Measurements from ENCODE around the gene RHOG.
"Not testable (repeated sequence)": the region's sequence is repeated elsewhere in the genome, so short reads cannot be mapped to it uniquely, and the experiment has no call there.

Gene RHOG

DNA sequence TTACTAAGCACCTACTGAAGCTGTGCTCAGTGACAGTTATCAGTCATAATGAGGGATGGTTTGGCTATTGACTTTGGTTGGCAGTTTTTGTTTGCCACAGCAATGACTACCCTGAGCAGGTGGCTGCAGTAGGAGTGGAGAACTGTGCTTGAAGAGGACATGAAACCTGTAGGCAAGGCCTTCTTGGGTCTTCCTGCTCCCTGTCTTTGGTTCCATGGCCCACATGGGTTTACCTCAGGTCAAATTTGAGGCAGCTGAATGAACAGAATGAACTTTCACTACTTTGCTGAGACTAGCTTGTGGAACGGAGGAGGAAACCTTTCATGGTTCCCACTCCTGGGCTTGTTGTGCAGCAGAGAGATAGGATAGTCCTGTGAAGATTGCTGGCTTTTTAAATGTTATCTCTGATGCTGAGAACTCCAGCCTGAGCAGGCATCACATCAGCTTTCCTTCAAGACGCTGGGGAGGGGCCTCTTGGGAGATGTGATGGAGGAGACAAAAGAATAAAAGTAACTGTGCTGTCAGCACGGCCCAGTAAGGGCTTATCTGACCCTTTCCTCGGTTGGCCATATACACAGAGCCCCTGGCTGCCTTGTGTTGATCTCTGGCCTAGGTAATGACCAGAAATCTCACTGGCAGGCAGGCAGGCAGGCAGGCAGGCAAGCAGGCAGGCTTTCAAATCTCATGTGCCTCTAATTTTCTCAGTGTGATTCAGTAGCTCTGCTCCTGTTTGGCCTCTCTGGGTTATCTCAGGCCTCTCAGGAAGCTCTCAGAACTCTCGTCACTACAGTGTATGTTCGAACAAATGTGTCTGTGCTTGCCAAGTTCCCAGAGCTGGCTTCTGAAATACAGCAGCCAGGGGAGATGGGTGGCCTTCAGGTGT is 26.7 kb upstream of the RHOG start:
- H3K4me3 ChIP-seq (ENCODE audit: control insufficient read depth, low read depth, low read length) = no peak overlapping the region
- peak; percentile 30 for DNase-seq (ENCODE audit: low read depth)
- no peak for TF ChIP-seq CTCF (conservative IDR thresholded peaks at IDR 0.05; ENCODE audit: control insufficient read depth, insufficient read depth, low read depth, low read length)

GRCh38 chr11:3866836-3867208 is 26.1 kb upstream of the RHOG start:
- DNase-seq (ENCODE audit: low read depth) = no peak
- no peak overlapping the region for H3K4me3 ChIP-seq (ENCODE audit: control insufficient read depth, low read depth, low read length)
- TF ChIP-seq CTCF (conservative IDR thresholded peaks at IDR 0.05; ENCODE audit: control insufficient read depth, insufficient read depth, low read depth, low read length) = no peak

- no peak for TF ChIP-seq CTCF (conservative IDR thresholded peaks at IDR 0.05; ENCODE audit: control insufficient read depth, insufficient read depth, low read depth, low read length)
- no peak for DNase-seq (ENCODE audit: low read depth)
- no peak overlapping the region for H3K4me3 ChIP-seq (ENCODE audit: control insufficient read depth, low read depth, low read length)
These were observed 25.4 kb upstream of the RHOG start for GRCh38 chr11:3866206-3866605.

- no peak for TF ChIP-seq CTCF (conservative IDR thresholded peaks at IDR 0.05; ENCODE audit: control insufficient read depth, insufficient read depth, low read depth, low read length)
- no peak overlapping the region for H3K4me3 ChIP-seq (ENCODE audit: control insufficient read depth, low read depth, low read length)
- peak; percentile 55 for DNase-seq (ENCODE audit: low read depth)
These were observed 24.8 kb upstream of the RHOG start for GRCh38 chr11:3865388-3866193.

DNA sequence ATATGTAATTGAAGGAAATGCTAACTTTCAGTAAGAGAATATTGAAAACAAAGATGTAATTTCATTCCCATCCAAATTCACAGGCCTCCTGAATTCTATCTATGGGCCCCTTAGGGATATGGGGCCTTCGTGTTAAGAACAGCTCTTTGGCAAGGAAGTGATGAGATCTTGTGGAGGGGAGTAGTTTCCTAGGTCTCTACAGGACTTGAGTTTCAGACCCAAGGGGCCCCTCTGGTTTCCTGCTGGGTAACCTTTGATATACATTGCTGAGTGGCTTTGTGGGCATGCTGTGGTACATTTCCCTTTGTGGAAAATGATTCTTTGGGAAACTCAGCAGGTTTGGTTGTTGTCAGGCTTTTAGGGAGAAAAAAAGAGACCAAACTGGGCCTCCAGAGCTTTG is 20.9 kb upstream of the RHOG start:
- DNase-seq (ENCODE audit: low read depth) = no peak
- no peak overlapping the region for H3K4me3 ChIP-seq (ENCODE audit: control insufficient read depth, low read depth, low read length)
- no peak for TF ChIP-seq CTCF (conservative IDR thresholded peaks at IDR 0.05; ENCODE audit: control insufficient read depth, insufficient read depth, low read depth, low read length)

GRCh38 chr11:3860898-3861393 is 20.2 kb upstream of the RHOG start:
- H3K4me3 ChIP-seq (ENCODE audit: control insufficient read depth, low read depth, low read length); DNase-seq (ENCODE audit: low read depth): not testable (repeated sequence)

GRCh38 chr11:3860375-3860774 is 19.6 kb upstream of the RHOG start:
- H3K4me3 ChIP-seq (ENCODE audit: control insufficient read depth, low read depth, low read length) = no peak overlapping the region
- no peak for TF ChIP-seq CTCF (conservative IDR thresholded peaks at IDR 0.05; ENCODE audit: control insufficient read depth, insufficient read depth, low read depth, low read length)
- DNase-seq (ENCODE audit: low read depth) = no peak

Data from fibroblast of mammary gland (primary cell).